SU-DHL-6 (cell line): ENCODE measurements around the gene UHRF1.

Experiments
- H2AFZ ChIP-seq: fragments of 200-600 bp; sonication (generic); 2 replicates; pipeline ENCODE4 v1.6.1; 2014; ENCODE audit warnings: low read depth, mild to moderate bottlenecking, moderate library complexity, mixed read lengths, antibody characterized with exemption, low read length; ENCODE audit not compliant: severe bottlenecking
- H3F3A ChIP-seq: fragments of 200-600 bp; shearing (Covaris generic); 2 replicates; pipeline ENCODE4 v1.6.0; 2016; ENCODE audit warnings: antibody characterized with exemption, mild to moderate bottlenecking; ENCODE audit not compliant: insufficient read depth
- H3K27ac ChIP-seq: fragments of 200-600 bp; sonication (generic); 2 replicates; pipeline ENCODE4 v1.5.1; 2016; ENCODE audit warnings: low read depth, mild to moderate bottlenecking, low read length, moderate library complexity, mixed read lengths
- H3K27me3 ChIP-seq: fragments of 200-600 bp; sonication (generic), shearing (Covaris generic); 2 replicates; pipeline ENCODE4 v1.6.0; 2014; ENCODE audit warnings: mild to moderate bottlenecking, low read length
- H3K36me3 ChIP-seq: fragments of 200-600 bp; sonication (generic); 2 replicates; pipeline ENCODE4 v1.6.1; 2014; ENCODE audit warnings: mild to moderate bottlenecking, low read length, mixed read lengths
- H3K4me2 ChIP-seq: fragments of 300-600, 200-600 bp; shearing (Covaris generic), sonication (generic); 2 replicates; pipeline ENCODE4 v1.6.0; 2014; ENCODE audit warnings: low read length, low read depth, mild to moderate bottlenecking; ENCODE audit not compliant: poor library complexity, severe bottlenecking
- H3K4me3 ChIP-seq: fragments of 200-600 bp; sonication (generic); 2 replicates; pipeline ENCODE4 v1.5.1; 2014; ENCODE audit warnings: antibody characterized with exemption, low read length, mild to moderate bottlenecking, mixed read lengths; ENCODE audit not compliant: insufficient read depth, poor library complexity, severe bottlenecking
- H3K79me2 ChIP-seq: fragments of 200-600 bp; sonication (generic); 2 replicates; pipeline ENCODE4 v1.6.1; 2014; ENCODE audit warnings: mild to moderate bottlenecking, low read length, moderate library complexity; ENCODE audit not compliant: insufficient read depth
- H3K9ac ChIP-seq: fragments of 200-600 bp; sonication (generic); 2 replicates; pipeline ENCODE4 v1.7.0; 2014; ENCODE audit warnings: mild to moderate bottlenecking, low read length
- H3K9me2 ChIP-seq: fragments of 200-600 bp; sonication (generic); replicated peaks from 2 replicates; pipeline ENCODE4 v1.6.1; 2014; ENCODE audit warnings: low read length; ENCODE audit not compliant: insufficient read depth
- H3K9me3 ChIP-seq: fragments of 200-600 bp; sonication (generic); 2 replicates; pipeline ENCODE4 v1.6.1; 2014; ENCODE audit warnings: low read length, mixed read lengths; ENCODE audit not compliant: insufficient read depth
- H4K20me1 ChIP-seq: fragments of 200-600 bp; sonication (generic); 2 replicates; pipeline ENCODE4 v1.6.1; 2014; ENCODE audit warnings: low read depth, mild to moderate bottlenecking, antibody characterized with exemption, low read length, moderate library complexity, mixed read lengths
- EZH2phosphoT487 ChIP-seq: fragments of 200-600 bp; sonication (generic), shearing (Covaris generic); conservative IDR thresholded peaks from 2 replicates; pipeline ENCODE4 v1.6.1; 2018; ENCODE audit warnings: mild to moderate bottlenecking, antibody characterized with exemption, low read length, moderate library complexity, mixed read lengths
- TF ChIP-seq, protein P1 (sequence below): fragments of 200-600 bp; sonication (generic); IDR thresholded peaks from one replicate; pipeline ENCODE4 v1.5.1; 2017; ENCODE audit warnings: antibody characterized with exemption, mild to moderate bottlenecking, low read length, moderate library complexity; ENCODE audit not compliant: insufficient read depth, poor library complexity, severe bottlenecking

UHRF1 gene

GRCh38 chr19:4906963-4907362 is 2.3 kb upstream of the UHRF1 start:
- no peak overlapping the region for H2AFZ ChIP-seq
- peaks cover 18% of the 10 kb centered on the region for H3K79me2 ChIP-seq
- no peak overlapping the region for H3K4me3 ChIP-seq
- no peak overlapping the region for H3K4me2 ChIP-seq
- H3K27me3 ChIP-seq = no peaks in the 10 kb centered on the region
- H4K20me1 ChIP-seq = no peaks in the 10 kb centered on the region
- H3F3A ChIP-seq = peaks cover 25% of the 10 kb centered on the region
- no peak overlapping the region for H3K27ac ChIP-seq
- no peaks in the 10 kb centered on the region for H3K9me2 ChIP-seq
- H3K9me3 ChIP-seq = no peaks in the 10 kb centered on the region
- TF ChIP-seq EZH2phosphoT487 = no peak
- TF ChIP-seq, protein P1, sequence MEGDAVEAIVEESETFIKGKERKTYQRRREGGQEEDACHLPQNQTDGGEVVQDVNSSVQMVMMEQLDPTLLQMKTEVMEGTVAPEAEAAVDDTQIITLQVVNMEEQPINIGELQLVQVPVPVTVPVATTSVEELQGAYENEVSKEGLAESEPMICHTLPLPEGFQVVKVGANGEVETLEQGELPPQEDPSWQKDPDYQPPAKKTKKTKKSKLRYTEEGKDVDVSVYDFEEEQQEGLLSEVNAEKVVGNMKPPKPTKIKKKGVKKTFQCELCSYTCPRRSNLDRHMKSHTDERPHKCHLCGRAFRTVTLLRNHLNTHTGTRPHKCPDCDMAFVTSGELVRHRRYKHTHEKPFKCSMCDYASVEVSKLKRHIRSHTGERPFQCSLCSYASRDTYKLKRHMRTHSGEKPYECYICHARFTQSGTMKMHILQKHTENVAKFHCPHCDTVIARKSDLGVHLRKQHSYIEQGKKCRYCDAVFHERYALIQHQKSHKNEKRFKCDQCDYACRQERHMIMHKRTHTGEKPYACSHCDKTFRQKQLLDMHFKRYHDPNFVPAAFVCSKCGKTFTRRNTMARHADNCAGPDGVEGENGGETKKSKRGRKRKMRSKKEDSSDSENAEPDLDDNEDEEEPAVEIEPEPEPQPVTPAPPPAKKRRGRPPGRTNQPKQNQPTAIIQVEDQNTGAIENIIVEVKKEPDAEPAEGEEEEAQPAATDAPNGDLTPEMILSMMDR = no peak
- H3K36me3 ChIP-seq = no peaks in the 10 kb centered on the region
- no peak overlapping the region for H3K9ac ChIP-seq

GRCh38 chr19:4908360-4908759 is 941 bp upstream of the UHRF1 start:
- H3K4me2 ChIP-seq = no peak overlapping the region
- peaks cover 8% of the 10 kb centered on the region; the same call in 1 of the 2 replicates for H3K36me3 ChIP-seq
- peaks cover 25% of the 10 kb centered on the region for H3F3A ChIP-seq
- peak overlapping the region; percentile 93 for H3K9ac ChIP-seq
- H3K27me3 ChIP-seq = no peaks in the 10 kb centered on the region
- H2AFZ ChIP-seq = no peak overlapping the region
- H3K27ac ChIP-seq = no peak overlapping the region
- peaks cover 32% of the 10 kb centered on the region for H3K79me2 ChIP-seq
- no peaks in the 10 kb centered on the region for H4K20me1 ChIP-seq
- H3K4me3 ChIP-seq = no peak overlapping the region
- no peaks in the 10 kb centered on the region for H3K9me3 ChIP-seq
- no peaks in the 10 kb centered on the region for H3K9me2 ChIP-seq
- no peak for TF ChIP-seq EZH2phosphoT487
- TF ChIP-seq, protein P1 = no peak

DNA sequence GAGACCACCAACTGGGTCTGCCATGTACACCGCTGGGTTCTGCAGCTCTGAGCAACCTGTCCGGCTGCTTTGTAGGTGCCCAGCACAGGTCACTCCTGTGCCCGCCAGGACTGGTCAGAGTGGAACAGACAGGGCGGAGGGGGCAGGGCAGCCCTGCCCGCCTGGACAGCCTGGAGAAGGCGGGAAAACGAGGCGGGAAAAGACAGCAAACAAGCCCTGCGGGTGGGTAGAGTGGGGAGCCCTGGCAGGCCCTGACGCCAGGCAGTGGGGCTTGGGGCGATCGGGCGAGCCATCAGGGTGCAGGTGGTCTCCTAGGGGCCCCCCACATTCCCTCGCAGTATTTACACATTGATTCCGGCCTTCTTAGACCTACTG is 533 bp upstream of the UHRF1 start:
- Histone ChIP-seq H2AFZ (peak overlapping the region; percentile 80), H3K79me2 (peaks cover 36% of the 10 kb centered on the region), H3K36me3 (peaks cover 8% of the 10 kb centered on the region; the same call in 1 of the 2 replicates), H3K9me2 (no peaks in the 10 kb centered on the region), H3K9me3 (no peaks in the 10 kb centered on the region), H3K27me3 (no peaks in the 10 kb centered on the region), H3K9ac (peak overlapping the region; percentile 93), H3K27ac (no peak overlapping the region), H3F3A (peaks cover 25% of the 10 kb centered on the region), H3K4me3 (no peak overlapping the region), H3K4me2 (peak overlapping the region; percentile 60), H4K20me1 (no peaks in the 10 kb centered on the region)
- TF ChIP-seq, protein P1 = no peak
- TF ChIP-seq EZH2phosphoT487 = no peak
